Heart left ventricle (tissue), 16 donors: ENCODE data around the gene ROBO3. TPM values are rescaled to one million over a fixed set of nuclear protein-coding genes. Genes with fewer than 3 reads are reported as not detected.

Experiments
- ATAC-seq, 4 donors: fragments of 200-7000 bp; cut with Tn5 transposase; one replicate each; pipeline ENCODE4 v1.9.1; 2020 to 2022; ENCODE audit warnings: moderate library complexity in 4 of 4, mild to moderate bottlenecking in 3 of 4, moderate number of reproducible peaks in 1 of 4
- DNase-seq, 5 donors: peaks; one replicate each; pipeline ENCODE4 v3.0.0-alpha.2; 2020
- H3K27ac ChIP-seq, 12 donors: fragments of 200-600 bp; sonication (generic) in 4 of 12; one replicate each; pipeline versions ENCODE4 v1.5.0 to v1.8.0; 2016 to 2022; ENCODE audit warnings: mild to moderate bottlenecking in 2 of 12
- H3K27me3 ChIP-seq, 9 donors: fragments of 200-600 bp; sonication (generic) in 2 of 9; one replicate each; pipeline versions ENCODE4 v1.5.1 to v1.8.0; 2016 to 2022; ENCODE audit warnings: mild to moderate bottlenecking in 3 of 9
- H3K36me3 ChIP-seq, 9 donors: fragments of 200-600 bp; sonication (generic) in 2 of 9; one replicate each; pipeline versions ENCODE4 v1.5.0 to v1.8.0; 2018 to 2022; ENCODE audit warnings: mild to moderate bottlenecking in 2 of 9
- H3K4me1 ChIP-seq, 12 donors: fragments of 200-600 bp; sonication (generic) in 4 of 12; one replicate each; pipeline versions ENCODE4 v1.5.0 to v1.8.0; 2016 to 2022; ENCODE audit warnings: mild to moderate bottlenecking in 3 of 12
- H3K4me3 ChIP-seq, 12 donors: fragments of 200-600 bp; sonication (generic) in 4 of 12; one replicate each; pipeline versions ENCODE4 v1.5.0 to v1.8.0; 2017 to 2022; ENCODE audit warnings: mild to moderate bottlenecking in 9 of 12, moderate library complexity in 4 of 12
- H3K9me3 ChIP-seq, 12 donors: fragments of 200-600 bp; sonication (generic) in 4 of 12; one replicate each; pipeline versions ENCODE4 v1.5.0 to v1.8.0; 2016 to 2022; ENCODE audit warnings: mild to moderate bottlenecking in 1 of 12
- CTCF ChIP-seq, 12 donors: fragments of 200-600 bp; sonication (generic) in 4 of 12; IDR thresholded peaks; one replicate each; pipeline versions ENCODE4 v1.5.0 to v1.8.0; 2018 to 2022; ENCODE audit warnings: antibody characterized with exemption in 12 of 12, mild to moderate bottlenecking in 5 of 12
- POLR2A ChIP-seq, 2 donors: fragments of 450-650 bp; IDR thresholded peaks; one replicate each; pipeline ENCODE4 v1.6.1; 2017; ENCODE audit warnings: antibody characterized with exemption in 2 of 2, mild to moderate bottlenecking in 2 of 2, moderate library complexity in 2 of 2
- whole genome bisulfite sequencing, 4 donors: extraction: QIAGEN DNeasy Blood & Tissue Kit in 2 of 4; methylation state at CpG; one replicate each; pipeline versions ENCODE4 v1.1.5 to v1.1.7; 2013 to 2018; 5-methylcytosine and 5-hydroxymethylcytosine counted together
- intact Hi-C, 10 donors: fragments of 100-400 bp; cut with DNase I; formaldehyde crosslinking; loops; one replicate each; pipeline versions ENCODE4 v1.11.1 to v1.14.2; 2022
- polyA plus RNA-seq, 2 donors: library from polyadenylated mRNA; stranded (reverse); fragments of 200-250 nt; gene quantifications; one replicate each; pipeline ENCODE4 v1.2.3, GENCODE V29; 2013
- total RNA-seq, 9 donors: library from RNA; depleted of rRNA in 2 of 9; stranded (reverse); fragments of >200 nt in 2 of 9; fragmentation: NEBNext Ultra II Directional in 3 of 9; extraction: Animal tissue kit (Norgen Biotek cat#: 25700) in 3 of 9; gene quantifications; one replicate each; pipeline versions ENCODE4 v1.1.0 to v1.2.4, GENCODE V29; 2016 to 2023
- donor health status: ischemic (EF 13 %, LVEDD 7.1; RV severe dilation, severe dysfunction).
- donor health status: healthy with polysubstance abuse.
- donor health status: DM: no; HTN: yes; CAD: no.
- donor health status: DM: no; HTN: no; CAD: no.
- donor health status: ischemic (EF 25% LVEDD 6.9; RV normal size, moderate dysfunction).
- donor health status: ischemic (EF 25% LVEDD 5.7; RV mildly dilated, moderate dysfunction).
- donor health status: healthy.
- donor health status: DM: yes; HTN: yes; CAD: no.
- donor health status: ischemic (EF 35%, LVEDD 5.7; RV mildly dilated, moderate dysfunction).
- donor health status: nonischemic (EF 11% LVEDD 7.7; RV severe dilation, severe dysfunction).
- donor health status: DM: yes; HTN: yes; CAD: no.
- donor health status: PGD.
- donor health status: ischemic (EF 29% LVEDD 5.4; RV normal size, mild dysfunction).
- donor health status: nonischemic (EF 23%, LVEDD 6.1; RV moderate dilation, normal function).

The ROBO3 gene
- total and polyA plus RNA-seq, 11 donors: 2.5 to 18.6 (median 3.2) TPM

- intact Hi-C loops: loop anchor here (1.0 to 10.0 kb wide), 11 partner anchors 37 to 195 kb away; partner anchors contain the start of genes ESAM (in 6 of the 10) and MSANTD2 (in 2 of the 10)
- Histone ChIP-seq H3K9me3 (no peaks in the 10 kb centered on the region), H3K4me1 (peaks cover 6 to 20% (median 15%) of the 10 kb centered on the region in 12 donors), H3K4me3 (no peak overlapping the region), H3K36me3 (no peaks in the 10 kb centered on the region), H3K27ac (no peak overlapping the region), H3K27me3 (peaks cover 23 to 70% (median 45%) of the 10 kb centered on the region in 9 donors)
- peak in 1 of 12 donors; percentile 20 for TF ChIP-seq CTCF (IDR thresholded peaks at IDR 0.05)
- TF ChIP-seq POLR2A (IDR thresholded peaks at IDR 0.05): no peak
- peak in 3 of 4 donors; percentile 53 to 71 (median 69) for ATAC-seq
- 14 to 35% (median 24%) methylated on average over 3 of the region's 3 CpGs for WGBS, 4 donors
- peak in 1 of 5 donors; percentile 26 for DNase-seq
Observed at GRCh38 chr11:124837491-124837856, 27.8 kb upstream of the ROBO3 start.

GRCh38 chr11:124838805-124839127 is 26.5 kb upstream of the ROBO3 start:
- ATAC-seq: no peak
- peaks cover 6 to 27% (median 17%) of the 10 kb centered on the region in 12 donors for H3K4me1 ChIP-seq
- H3K27ac ChIP-seq: no peak overlapping the region
- intact Hi-C loops: loop anchor here in 8 of 10 donors (5.0 to 10.0 kb wide), 5 partner anchors 74 to 196 kb away; partner anchors contain the start of gene ESAM (in 4 of the 8)
- no peaks in the 10 kb centered on the region for H3K9me3 ChIP-seq
- no peaks in the 10 kb centered on the region for H3K36me3 ChIP-seq
- peaks cover 32 to 72% (median 57%) of the 10 kb centered on the region in 9 donors for H3K27me3 ChIP-seq
- 28 to 37% (median 30%) methylated on average over 5 of the region's 5 CpGs for WGBS, 4 donors
- DNase-seq: no peak
- no peak for TF ChIP-seq CTCF (IDR thresholded peaks at IDR 0.05)
- TF ChIP-seq POLR2A (IDR thresholded peaks at IDR 0.05): no peak
- peak overlapping the region in 6 of 12 donors; percentile 37 to 51 (median 48) for H3K4me3 ChIP-seq

DNA sequence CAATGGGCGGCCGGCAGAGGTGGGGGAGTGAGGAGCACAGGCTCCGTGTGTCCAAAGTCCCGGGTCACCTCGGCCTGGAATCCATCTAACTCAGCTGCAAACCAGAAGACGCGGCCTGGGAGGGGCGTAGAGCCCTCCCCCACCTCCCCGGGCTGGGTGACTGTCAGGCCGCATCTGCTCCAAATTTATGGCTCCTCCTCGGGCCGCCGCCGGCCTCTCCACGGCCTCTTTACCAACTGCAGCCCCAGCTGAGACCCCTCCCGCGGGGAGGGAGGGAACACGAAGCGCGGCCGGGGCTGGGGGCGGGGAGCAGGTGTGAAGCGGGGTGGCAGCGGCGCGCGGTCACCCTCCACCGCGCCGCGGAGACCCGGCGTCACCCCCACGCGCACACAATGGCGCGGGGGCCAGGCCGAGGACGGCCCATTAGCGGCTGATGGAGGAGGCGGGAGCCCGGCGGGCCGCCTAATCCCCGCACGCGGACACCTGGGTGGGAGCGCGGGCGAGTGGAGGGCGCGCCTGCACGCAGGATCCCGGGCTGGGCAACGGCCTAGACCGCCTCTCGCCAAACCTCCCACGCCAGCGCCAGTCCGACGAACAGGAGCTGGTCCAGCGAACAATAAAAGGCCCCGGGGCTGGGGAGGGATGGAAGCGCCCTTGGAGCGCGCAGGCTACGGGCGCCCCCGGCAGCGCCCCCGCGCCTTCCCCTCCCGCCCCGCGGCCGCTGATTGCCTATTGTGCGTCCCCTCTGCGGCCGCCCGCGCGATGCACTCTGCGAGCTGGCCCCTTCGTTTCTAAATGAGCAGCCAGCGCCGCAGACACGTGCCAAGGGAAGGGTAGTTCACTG is 25.9 kb upstream of the ROBO3 start:
- Histone ChIP-seq H3K27me3 (peaks cover 35 to 75% (median 63%) of the 10 kb centered on the region in 9 donors), H3K27ac (no peak overlapping the region), H3K4me3 (peak overlapping the region; percentile 15 to 52 (median 41)), H3K9me3 (no peaks in the 10 kb centered on the region), H3K4me1 (peaks cover 6 to 27% (median 17%) of the 10 kb centered on the region in 12 donors), H3K36me3 (no peaks in the 10 kb centered on the region)
- no peak for TF ChIP-seq POLR2A (IDR thresholded peaks at IDR 0.05)
- TF ChIP-seq CTCF (IDR thresholded peaks at IDR 0.05): no peak
- ATAC-seq: peak in 2 of 4 donors; percentile 5 to 23
- DNase-seq: peak in 1 of 5 donors; percentile 20
- WGBS, 4 donors: 1 to 5% (median 1%) methylated on average over 29 to 87 of the region's 87 CpGs
- intact Hi-C loops: loop anchor here in 8 of 10 donors (5.0 to 10.0 kb wide), 5 partner anchors 75 to 197 kb away; partner anchors contain the start of gene ESAM (in 4 of the 8)

- Histone ChIP-seq H3K4me1 (peaks cover 6 to 27% (median 17%) of the 10 kb centered on the region in 12 donors), H3K9me3 (no peaks in the 10 kb centered on the region), H3K27me3 (peaks cover 42 to 80% (median 71%) of the 10 kb centered on the region in 9 donors), H3K36me3 (no peaks in the 10 kb centered on the region), H3K4me3 (peak overlapping the region; percentile 15 to 52 (median 41)), H3K27ac (no peak overlapping the region)
- WGBS, 4 donors: 7 to 14% (median 11%) methylated on average over 18 to 20 of the region's 20 CpGs
- no peak for DNase-seq
- no peak for TF ChIP-seq POLR2A (IDR thresholded peaks at IDR 0.05)
- TF ChIP-seq CTCF (IDR thresholded peaks at IDR 0.05): no peak
- intact Hi-C loops: loop anchor here in 8 of 10 donors (5.0 to 10.0 kb wide), 5 partner anchors 75 to 198 kb away; partner anchors contain the start of gene ESAM (in 4 of the 8)
- no peak for ATAC-seq
Observed at GRCh38 chr11:124839972-124840621, 25.1 kb upstream of the ROBO3 start.
